MM.1S (cell line): Measurements from ENCODE around the gene CCDC152.
"Not testable (repeated sequence)": the region's sequence is repeated elsewhere in the genome, so short reads cannot be mapped to it uniquely, and the experiment has no call there.

Source experiments
- DNase-seq: peaks from one replicate; pipeline ENCODE4 v3.0.0-alpha.2; 2015
- H2AFZ ChIP-seq: fragments of 300-600 bp; sonication (generic); 2 replicates; pipeline ENCODE4 v1.6.0; 2016; ENCODE audit warnings: antibody characterized with exemption, low read length
- H3F3A ChIP-seq: fragments of 300-600 bp; sonication (generic); 2 replicates; pipeline ENCODE4 v1.6.1; 2016; ENCODE audit warnings: mild to moderate bottlenecking, antibody characterized with exemption, low read length, moderate library complexity, mixed read lengths; ENCODE audit not compliant: insufficient read depth
- H3K27ac ChIP-seq: fragments of 300-600 bp; sonication (generic); 2 replicates; pipeline ENCODE4 v1.5.1; 2016; ENCODE audit warnings: mild to moderate bottlenecking, low read length
- H3K27me3 ChIP-seq: fragments of 300-600 bp; sonication (generic); replicated peaks from 2 replicates; pipeline ENCODE4 v1.6.0; 2016; ENCODE audit warnings: low read length; ENCODE audit not compliant: insufficient read depth
- H3K36me3 ChIP-seq: fragments of 300-600 bp; sonication (generic); replicated peaks from 2 replicates; pipeline ENCODE4 v1.6.1; 2016; ENCODE audit warnings: mild to moderate bottlenecking, low read length, mixed read lengths; ENCODE audit not compliant: insufficient read depth
- H3K4me1 ChIP-seq: fragments of 300-600 bp; sonication (generic); 2 replicates; pipeline ENCODE4 v1.6.1; 2016; ENCODE audit warnings: low read length, mixed read lengths
- H3K4me2 ChIP-seq: fragments of 300-600 bp; sonication (generic); 2 replicates; pipeline ENCODE4 v1.6.0; 2016; ENCODE audit warnings: low read depth, low read length
- H3K4me3 ChIP-seq: fragments of 300-600 bp; sonication (generic); 2 replicates; pipeline ENCODE4 v1.5.1; 2016; ENCODE audit warnings: low read length, mixed read lengths
- H3K79me2 ChIP-seq: fragments of 300-600 bp; sonication (generic); 2 replicates; pipeline ENCODE4 v1.6.1; 2016; ENCODE audit warnings: mixed run types, low read length, mixed read lengths
- H3K9ac ChIP-seq: fragments of 300-600 bp; sonication (generic); 2 replicates; pipeline ENCODE4 v1.6.1; 2016; ENCODE audit warnings: low read length, mixed read lengths
- H3K9me2 ChIP-seq: fragments of 300-600 bp; sonication (generic); replicated peaks from 2 replicates; pipeline ENCODE4 v1.6.1; 2016; ENCODE audit warnings: mild to moderate bottlenecking, low read length, mixed read lengths; ENCODE audit not compliant: insufficient read depth
- H3K9me3 ChIP-seq: fragments of 300-600 bp; sonication (generic); replicated peaks from 2 replicates; pipeline ENCODE4 v1.6.1; 2016; ENCODE audit warnings: mild to moderate bottlenecking, low read length, mixed read lengths; ENCODE audit not compliant: insufficient read depth
- H4K20me1 ChIP-seq: fragments of 300-600 bp; sonication (generic); 2 replicates; pipeline ENCODE4 v1.6.1; 2016; ENCODE audit warnings: mild to moderate bottlenecking, low read length, moderate library complexity, mixed read lengths; ENCODE audit not compliant: insufficient read depth
- EZH2 ChIP-seq: fragments of 300-600 bp; sonication (generic); optimal IDR thresholded peaks from 2 replicates; pipeline ENCODE3; 2017; ENCODE audit warnings: low read depth, mild to moderate bottlenecking, antibody characterized with exemption, low read length, mixed read lengths
- EZH2phosphoT487 ChIP-seq: fragments of 300-600 bp; sonication (generic); IDR thresholded peaks from 2 replicates; pipeline ENCODE4 v1.6.1; 2018; ENCODE audit warnings: antibody characterized with exemption, low read length
- TF ChIP-seq, protein P1 (sequence below): fragments of 300-600 bp; sonication (generic); IDR thresholded peaks from 2 replicates; pipeline ENCODE4 v1.5.1; 2016; ENCODE audit warnings: antibody characterized with exemption, low read length, mixed read lengths

CCDC152 gene

DNA sequence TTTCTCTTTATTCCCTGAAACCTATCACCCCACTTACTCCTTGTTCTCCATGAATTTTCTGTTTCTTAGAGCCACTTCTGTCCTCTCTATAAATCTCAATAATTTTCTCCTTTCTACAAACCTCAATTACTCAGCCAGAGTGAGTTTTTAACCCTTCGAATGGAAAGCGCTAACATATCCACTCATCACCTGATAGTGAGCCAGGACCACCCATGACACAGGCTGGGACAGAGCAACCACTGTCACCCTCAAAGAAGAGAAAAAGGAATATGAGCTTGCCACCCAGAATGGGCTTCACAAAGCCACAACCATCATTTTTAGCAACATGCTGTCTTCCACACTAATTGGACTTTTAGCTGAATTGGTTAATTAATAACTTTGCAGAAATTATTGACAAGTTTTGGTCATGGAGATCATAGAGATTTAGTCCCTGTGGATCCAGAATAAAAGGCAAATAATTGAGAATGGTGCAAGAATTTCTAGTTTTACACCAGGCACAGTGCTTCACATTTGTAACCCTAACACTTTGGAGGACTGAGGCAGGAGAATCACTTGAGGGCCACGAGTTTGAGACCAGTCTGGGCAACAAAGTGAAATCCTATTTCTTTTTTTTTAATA, 87.2 kb downstream of the CCDC152 start:
- no peak overlapping the region for H3K4me3 ChIP-seq
- no peaks in the 10 kb centered on the region for H3K9me3 ChIP-seq
- H3K79me2 ChIP-seq, result no peaks in the 10 kb centered on the region
- no peak for DNase-seq
- H3K36me3 ChIP-seq, result no peaks in the 10 kb centered on the region
- H3K4me2 ChIP-seq, result no peak overlapping the region
- peaks cover 3% of the 10 kb centered on the region for H3K4me1 ChIP-seq
- H3K27me3 ChIP-seq, result no peaks in the 10 kb centered on the region
- H3K27ac ChIP-seq, result no peak overlapping the region
- H3K9me2 ChIP-seq, result no peaks in the 10 kb centered on the region
- TF ChIP-seq EZH2 (no peak), EZH2phosphoT487 (no peak)
- TF ChIP-seq, protein P1, sequence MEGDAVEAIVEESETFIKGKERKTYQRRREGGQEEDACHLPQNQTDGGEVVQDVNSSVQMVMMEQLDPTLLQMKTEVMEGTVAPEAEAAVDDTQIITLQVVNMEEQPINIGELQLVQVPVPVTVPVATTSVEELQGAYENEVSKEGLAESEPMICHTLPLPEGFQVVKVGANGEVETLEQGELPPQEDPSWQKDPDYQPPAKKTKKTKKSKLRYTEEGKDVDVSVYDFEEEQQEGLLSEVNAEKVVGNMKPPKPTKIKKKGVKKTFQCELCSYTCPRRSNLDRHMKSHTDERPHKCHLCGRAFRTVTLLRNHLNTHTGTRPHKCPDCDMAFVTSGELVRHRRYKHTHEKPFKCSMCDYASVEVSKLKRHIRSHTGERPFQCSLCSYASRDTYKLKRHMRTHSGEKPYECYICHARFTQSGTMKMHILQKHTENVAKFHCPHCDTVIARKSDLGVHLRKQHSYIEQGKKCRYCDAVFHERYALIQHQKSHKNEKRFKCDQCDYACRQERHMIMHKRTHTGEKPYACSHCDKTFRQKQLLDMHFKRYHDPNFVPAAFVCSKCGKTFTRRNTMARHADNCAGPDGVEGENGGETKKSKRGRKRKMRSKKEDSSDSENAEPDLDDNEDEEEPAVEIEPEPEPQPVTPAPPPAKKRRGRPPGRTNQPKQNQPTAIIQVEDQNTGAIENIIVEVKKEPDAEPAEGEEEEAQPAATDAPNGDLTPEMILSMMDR, result no peak
- H3F3A ChIP-seq, result no peaks in the 10 kb centered on the region
- H3K9ac ChIP-seq, result no peak overlapping the region
- H2AFZ ChIP-seq, result no peak overlapping the region
- no peaks in the 10 kb centered on the region for H4K20me1 ChIP-seq

DNA sequence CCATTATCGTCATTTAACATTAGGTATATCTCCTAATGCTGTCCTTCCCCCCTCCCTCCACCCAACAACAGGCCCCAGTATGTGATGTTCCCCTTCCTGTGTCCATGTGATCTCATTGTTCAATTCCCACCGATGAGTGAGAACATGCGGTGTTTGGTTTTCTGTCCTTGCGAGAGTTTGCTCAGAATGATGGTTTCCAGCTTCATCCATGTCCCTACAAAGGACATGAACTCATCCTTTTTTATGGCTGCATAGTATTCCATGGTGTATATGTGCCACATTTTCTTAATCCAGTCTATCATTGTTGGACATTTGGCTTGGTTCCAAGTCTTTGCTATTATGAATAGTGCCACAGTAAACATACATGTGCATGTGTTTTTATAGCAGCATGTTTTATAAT, 87.8 kb downstream of the CCDC152 start:
- H3K27me3 ChIP-seq, H4K20me1 ChIP-seq, H3K9me2 ChIP-seq, H3K36me3 ChIP-seq, H3K4me2 ChIP-seq, H3K4me3 ChIP-seq, H3K4me1 ChIP-seq, DNase-seq, H3K79me2 ChIP-seq, H3K9ac ChIP-seq, H3F3A ChIP-seq, H3K27ac ChIP-seq, H2AFZ ChIP-seq, H3K9me3 ChIP-seq: not testable (repeated sequence)

DNA sequence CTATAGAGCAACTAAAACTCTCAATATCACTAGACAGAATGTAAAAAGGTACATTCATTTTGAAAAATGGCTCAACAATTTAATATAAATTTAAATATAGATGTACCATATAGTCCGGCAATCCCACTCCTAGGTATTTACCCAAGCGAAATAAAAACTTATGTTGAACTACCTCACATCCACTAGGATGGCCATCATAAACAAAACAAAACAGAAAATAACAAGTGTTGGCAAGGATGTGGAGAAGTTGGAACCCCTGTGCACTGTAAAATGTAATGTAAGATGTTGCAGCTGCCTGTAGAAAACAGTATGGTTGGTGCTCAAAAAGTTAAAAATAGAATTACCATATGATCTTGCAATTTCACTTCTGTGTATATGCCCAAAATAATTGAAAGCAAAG, 91.9 kb downstream of the CCDC152 start:
- no peaks in the 10 kb centered on the region for H3F3A ChIP-seq
- H2AFZ ChIP-seq, result no peak overlapping the region
- no peaks in the 10 kb centered on the region for H3K9me2 ChIP-seq
- H3K79me2 ChIP-seq, result no peaks in the 10 kb centered on the region
- H3K27me3 ChIP-seq, result no peaks in the 10 kb centered on the region
- TF ChIP-seq EZH2phosphoT487, result no peak
- TF ChIP-seq EZH2, result no peak
- TF ChIP-seq, protein P1, result no peak
- H3K27ac ChIP-seq, result no peak overlapping the region
- peaks cover 9% of the 10 kb centered on the region for H3K4me1 ChIP-seq
- H3K36me3 ChIP-seq, result no peaks in the 10 kb centered on the region
- no peaks in the 10 kb centered on the region for H4K20me1 ChIP-seq
- H3K4me3 ChIP-seq, result no peak overlapping the region
- H3K9ac ChIP-seq, result no peak overlapping the region
- H3K9me3 ChIP-seq, result no peaks in the 10 kb centered on the region
- peak; percentile 44 for DNase-seq
- H3K4me2 ChIP-seq, result peak overlapping the region; percentile 15; the same call in 1 of the 2 replicates

DNA sequence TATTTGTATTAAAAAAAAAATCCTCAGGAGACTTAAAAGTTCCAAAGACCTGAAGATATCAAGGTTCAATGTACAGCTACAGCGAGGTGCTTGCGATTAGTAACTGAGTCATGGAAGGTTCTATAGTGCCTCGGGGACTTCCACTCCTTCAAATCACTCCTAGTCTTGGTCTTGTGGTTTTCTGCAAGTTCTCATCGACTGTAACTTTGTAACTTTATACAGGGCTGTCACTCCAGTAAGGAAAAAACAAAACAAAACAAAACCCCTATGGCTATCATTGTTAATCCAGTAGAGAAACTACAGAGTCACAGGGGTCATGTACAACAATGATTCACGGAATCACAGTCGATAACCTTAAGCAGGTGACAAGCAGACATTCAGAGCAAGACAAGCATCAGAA, 94.9 kb downstream of the CCDC152 start:
- no peaks in the 10 kb centered on the region for H3K27me3 ChIP-seq
- no peak for DNase-seq
- H3K27ac ChIP-seq, result no peak overlapping the region
- TF ChIP-seq, protein P1, result no peak
- no peak for TF ChIP-seq EZH2
- no peak for TF ChIP-seq EZH2phosphoT487
- H3K9me2 ChIP-seq, result no peaks in the 10 kb centered on the region
- H3K9ac ChIP-seq, result no peak overlapping the region
- no peak overlapping the region for H2AFZ ChIP-seq
- no peaks in the 10 kb centered on the region for H3F3A ChIP-seq
- H3K9me3 ChIP-seq, result no peaks in the 10 kb centered on the region
- no peaks in the 10 kb centered on the region for H4K20me1 ChIP-seq
- peaks cover 27% of the 10 kb centered on the region for H3K4me1 ChIP-seq
- H3K4me2 ChIP-seq, result no peak overlapping the region
- no peaks in the 10 kb centered on the region for H3K79me2 ChIP-seq
- H3K36me3 ChIP-seq, result no peaks in the 10 kb centered on the region
- H3K4me3 ChIP-seq, result no peak overlapping the region
